H9 (cell line): ENCODE data around the gene ATP10B. TPM values are rescaled to one million over a fixed set of nuclear protein-coding genes. Genes with fewer than 3 reads are reported as not detected.

Source experiments
- DNase-seq: peaks from one replicate; pipeline ENCODE4 v3.0.0-alpha.2; 2017
- H2AFZ ChIP-seq: one replicate; pipeline ENCODE4 v1.6.1; 2013; ENCODE audit warnings: mild to moderate bottlenecking, low read length, control low read depth, moderate library complexity
- H2AK5ac ChIP-seq: 2 replicates; pipeline ENCODE4 v1.6.1; 2013; ENCODE audit warnings: low read length, control low read depth, mixed read lengths; ENCODE audit not compliant: insufficient read length
- H2BK120ac ChIP-seq: one replicate; pipeline ENCODE4 v1.6.1; 2013; ENCODE audit warnings: low read depth, mild to moderate bottlenecking, low read length, control low read depth, inconsistent platforms; ENCODE audit not compliant: poor library complexity, severe bottlenecking
- H2BK12ac ChIP-seq: 2 replicates; pipeline ENCODE4 v1.6.1; 2013; ENCODE audit warnings: low read length, control low read depth, mixed read lengths, low read depth; ENCODE audit not compliant: insufficient read length
- H2BK15ac ChIP-seq: 2 replicates; pipeline ENCODE4 v1.6.1; 2013; ENCODE audit warnings: low read depth, low read length, control low read depth
- H2BK20ac ChIP-seq: one replicate; pipeline ENCODE4 v1.6.1; 2013; ENCODE audit warnings: low read depth, mild to moderate bottlenecking, low read length, control low read depth, inconsistent platforms; ENCODE audit not compliant: poor library complexity, severe bottlenecking
- H2BK5ac ChIP-seq: 2 replicates; pipeline ENCODE4 v1.6.1; 2013; ENCODE audit warnings: low read length, control low read depth, mixed read lengths; ENCODE audit not compliant: insufficient read length
- H3K14ac ChIP-seq: 2 replicates; pipeline ENCODE4 v1.6.1; 2013; ENCODE audit warnings: low read length, control low read depth; ENCODE audit not compliant: insufficient read depth
- H3K18ac ChIP-seq: 2 replicates; pipeline ENCODE4 v1.6.1; 2013; ENCODE audit warnings: low read depth, mild to moderate bottlenecking, mixed read lengths, low read length, control low read depth; ENCODE audit not compliant: insufficient read length
- H3K23ac ChIP-seq: 2 replicates; pipeline ENCODE4 v1.6.1; 2013; ENCODE audit warnings: low read length, control low read depth, mixed read lengths, low read depth; ENCODE audit not compliant: insufficient read length
- H3K23me2 ChIP-seq: 2 replicates; pipeline ENCODE4 v1.6.1; 2013; ENCODE audit warnings: low read depth, mild to moderate bottlenecking, mixed read lengths, low read length, control low read depth; ENCODE audit not compliant: insufficient read length, poor library complexity, severe bottlenecking
- H3K27ac ChIP-seq: 2 replicates; pipeline ENCODE4 v1.5.1; 2013; ENCODE audit warnings: low read length, control low read depth, mixed read lengths, low read depth; ENCODE audit not compliant: insufficient read length
- H3K27me3 ChIP-seq: 2 replicates; pipeline ENCODE4 v1.6.1; 2013; ENCODE audit warnings: low read length, control low read depth, inconsistent platforms; ENCODE audit not compliant: insufficient read depth
- H3K4ac ChIP-seq: 2 replicates; pipeline ENCODE4 v1.6.1; 2013; ENCODE audit warnings: low read depth, mild to moderate bottlenecking, control low read depth, inconsistent platforms, low read length, moderate library complexity
- H3K4me1 ChIP-seq: 2 replicates; pipeline ENCODE4 v1.6.1; 2013; ENCODE audit warnings: low read length, control low read depth, inconsistent platforms; ENCODE audit not compliant: insufficient read depth
- H3K4me2 ChIP-seq: 2 replicates; pipeline ENCODE4 v1.6.1; 2013; ENCODE audit warnings: low read length, control low read depth, mixed read lengths; ENCODE audit not compliant: insufficient read length, insufficient read depth
- H3K56ac ChIP-seq: 2 replicates; pipeline ENCODE4 v1.6.1; 2013; ENCODE audit warnings: low read depth, mild to moderate bottlenecking, mixed read lengths, low read length, control low read depth; ENCODE audit not compliant: insufficient read length
- H3K79me1 ChIP-seq: 2 replicates; pipeline ENCODE4 v1.6.1; 2013; ENCODE audit warnings: low read depth, mild to moderate bottlenecking, moderate library complexity, low read length, control low read depth, inconsistent platforms; ENCODE audit not compliant: insufficient read depth, poor library complexity, severe bottlenecking
- H3K79me2 ChIP-seq: 2 replicates; pipeline ENCODE4 v1.6.1; 2013; ENCODE audit warnings: low read length, control low read depth, inconsistent platforms; ENCODE audit not compliant: insufficient read depth
- H3K9ac ChIP-seq: 2 replicates; pipeline ENCODE4 v1.6.1; 2013; ENCODE audit warnings: low read length, control low read depth, mixed read lengths; ENCODE audit not compliant: insufficient read length; ENCODE audit errors: extremely low read depth
- H3K9me3 ChIP-seq: one replicate; pipeline ENCODE4 v1.6.1; 2013; ENCODE audit warnings: low read depth, low read length, inconsistent platforms; ENCODE audit not compliant: control insufficient read depth
- H3T11ph ChIP-seq: one replicate; pipeline ENCODE4 v1.6.1; 2013; ENCODE audit warnings: mild to moderate bottlenecking, low read length, control low read depth, inconsistent platforms
- H4K20me1 ChIP-seq: one replicate; pipeline ENCODE4 v1.6.1; 2013; ENCODE audit not compliant: control insufficient read depth, insufficient read length, insufficient read depth
- H4K5ac ChIP-seq: 2 replicates; pipeline ENCODE4 v1.6.1; 2013; ENCODE audit warnings: low read depth, mild to moderate bottlenecking, mixed read lengths, low read length, control low read depth; ENCODE audit not compliant: insufficient read length
- H4K8ac ChIP-seq: replicated peaks from 2 replicates; pipeline ENCODE4 v1.6.1; 2013; ENCODE audit warnings: low read length, control low read depth, mixed read lengths, low read depth; ENCODE audit not compliant: insufficient read length
- H4K91ac ChIP-seq: 2 replicates; pipeline ENCODE4 v1.6.1; 2013; ENCODE audit warnings: low read depth, mild to moderate bottlenecking, moderate library complexity, mixed read lengths, low read length, control low read depth; ENCODE audit not compliant: insufficient read length
- H3K27ac Mint-ChIP-seq, 3 experiments: 2 replicates in 2 of 3; 3 replicates in 1 of 3; pipeline ENCODE4 v1.8.0; 2020 to 2021; ENCODE audit warnings: mixed read lengths in 3 of 3, mild to moderate bottlenecking in 1 of 3, moderate library complexity in 1 of 3
- H3K27me3 Mint-ChIP-seq: 2 replicates; pipeline ENCODE4 v1.8.0; 2021; ENCODE audit warnings: low read depth, mild to moderate bottlenecking, moderate library complexity, mixed read lengths
- H3K36me3 Mint-ChIP-seq, 3 experiments: 2 replicates in 2 of 3; 3 replicates in 1 of 3; pipeline ENCODE4 v1.8.0; 2020 to 2021; ENCODE audit warnings: low read depth in 3 of 3, mixed read lengths in 3 of 3; ENCODE audit not compliant: insufficient read depth in 1 of 3
- H3K4me1 Mint-ChIP-seq, 2 experiments: 2 replicates each; pipeline ENCODE4 v1.8.0; 2020; ENCODE audit warnings: mixed read lengths in 2 of 2
- H3K4me3 Mint-ChIP-seq, 2 experiments: 2 replicates in 1 of 2; 3 replicates in 1 of 2; pipeline ENCODE4 v1.8.0; 2020 to 2021; ENCODE audit warnings: mild to moderate bottlenecking in 2 of 2, mixed read lengths in 2 of 2, moderate library complexity in 1 of 2
- H3K9me3 Mint-ChIP-seq, 2 experiments: 2 replicates in 1 of 2; 3 replicates in 1 of 2; pipeline ENCODE4 v1.8.0; 2020; ENCODE audit warnings: mild to moderate bottlenecking in 2 of 2, mixed read lengths in 2 of 2, moderate library complexity in 1 of 2
- CTCF ChIP-seq: fragments of 200-600 bp; sonication (generic); conservative IDR thresholded peaks from 3 replicates; pipeline ENCODE4 v1.8.0; 2021; ENCODE audit warnings: antibody characterized with exemption, mild to moderate bottlenecking
- WGBS: extraction: QIAGEN DNeasy Blood & Tissue Kit; methylation state at CpG from one replicate; pipeline ENCODE4 v1.1.7; 2013; ENCODE audit warnings: missing lambda C conversion rate, low lambda C conversion rate, mixed read lengths; ENCODE audit not compliant: insufficient read length; ENCODE audit errors: extremely low coverage; 5-methylcytosine and 5-hydroxymethylcytosine counted together
- total RNA-seq: library from RNA; stranded (reverse); gene quantifications from 2 replicates; pipeline ENCODE4 v1.2.1, GENCODE V29; 2021

Gene ATP10B
- total RNA-seq, 1 experiment from 2014 or later, result 0.42 TPM

GRCh38 chr5:160703547-160704189 lies 148.3 kb downstream of the ATP10B start:
- Histone ChIP-seq H3K27me3 (no peaks in the 10 kb centered on the region), H3K79me1 (no peaks in the 10 kb centered on the region), H4K5ac (no peak overlapping the region), H2BK5ac (no peak overlapping the region), H4K91ac (no peak overlapping the region), H3K18ac (no peak overlapping the region), H3K56ac (no peak overlapping the region), H4K20me1 (no peaks in the 10 kb centered on the region), H2BK12ac (no peak overlapping the region), H4K8ac (no peak overlapping the region), H2BK15ac (no peak overlapping the region), H3K14ac (no peak overlapping the region), H3K4ac (no peak overlapping the region), H2BK120ac (no peak overlapping the region), H3K9ac (no peak overlapping the region), H3K4me2 (no peak overlapping the region), H2AFZ (no peak overlapping the region), H2BK20ac (no peak overlapping the region), H3K9me3 (no peaks in the 10 kb centered on the region), H3K23ac (no peak overlapping the region), H2AK5ac (no peak overlapping the region), H3K79me2 (no peaks in the 10 kb centered on the region), H3K4me1 (no peaks in the 10 kb centered on the region), H3K23me2 (no peaks in the 10 kb centered on the region), H3K27ac (no peak overlapping the region), H3T11ph (no peak overlapping the region)
- Mint-ChIP-seq H3K27me3 (no peaks in the 10 kb centered on the region; the same call in 1 of the 2 replicates), H3K4me3 (no peak overlapping the region), H3K4me1 (no peaks in the 10 kb centered on the region), H3K36me3 (peaks cover 0 to 9% (median 0%) of the 10 kb centered on the region in 3 experiments; a peak in 1 of 7 replicates), H3K27ac (no peak overlapping the region), H3K9me3 (peaks cover 12% of the 10 kb centered on the region in 2 experiments; a peak in 4 of 5 replicates)
- TF ChIP-seq CTCF, result no peak
- no CpG with 5 or more reads among the region's 5 CpGs for WGBS
- DNase-seq, result no peak
